Measurements from ENCODE around the gene SIAE.
"Not testable (repeated sequence)": the region's sequence is repeated elsewhere in the genome, so short reads cannot be mapped to it uniquely, and the experiment has no call there.

Gene SIAE

DNA sequence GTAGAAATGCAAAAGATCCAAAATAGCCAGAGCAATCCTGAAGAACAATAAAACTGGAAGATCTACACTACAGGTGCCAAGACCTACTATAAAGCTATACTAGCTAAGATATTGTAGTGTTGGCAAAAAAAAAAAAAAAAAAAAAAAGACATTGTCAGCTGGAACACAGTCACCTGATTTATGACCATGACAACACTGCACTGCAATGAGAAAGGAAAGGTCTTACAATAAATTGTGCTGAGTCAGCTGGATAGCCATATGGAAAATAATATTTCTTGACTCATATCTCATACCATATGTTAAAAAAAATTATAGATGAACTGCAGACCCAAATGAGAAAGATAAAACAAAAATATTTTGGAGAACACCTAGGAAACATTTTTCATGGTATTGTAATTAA lies 65.4 kb downstream of the SIAE start:
- ATAC-seq = no peak
- TF ChIP-seq, protein P1, sequence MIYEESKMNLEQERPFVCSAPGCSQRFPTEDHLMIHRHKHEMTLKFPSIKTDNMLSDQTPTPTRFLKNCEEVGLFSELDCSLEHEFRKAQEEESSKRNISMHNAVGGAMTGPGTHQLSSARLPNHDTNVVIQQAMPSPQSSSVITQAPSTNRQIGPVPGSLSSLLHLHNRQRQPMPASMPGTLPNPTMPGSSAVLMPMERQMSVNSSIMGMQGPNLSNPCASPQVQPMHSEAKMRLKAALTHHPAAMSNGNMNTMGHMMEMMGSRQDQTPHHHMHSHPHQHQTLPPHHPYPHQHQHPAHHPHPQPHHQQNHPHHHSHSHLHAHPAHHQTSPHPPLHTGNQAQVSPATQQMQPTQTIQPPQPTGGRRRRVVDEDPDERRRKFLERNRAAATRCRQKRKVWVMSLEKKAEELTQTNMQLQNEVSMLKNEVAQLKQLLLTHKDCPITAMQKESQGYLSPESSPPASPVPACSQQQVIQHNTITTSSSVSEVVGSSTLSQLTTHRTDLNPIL (CRISPR knock-in tag; IDR thresholded peaks at IDR 0.05; ENCODE audit: low read depth) = no peak
- TF ChIP-seq ZFP30 (CRISPR knock-in tag; IDR thresholded peaks at IDR 0.05) (no peak), ZNF70 (CRISPR knock-in tag; IDR thresholded peaks at IDR 0.05) (no peak), ZC3H10 (CRISPR knock-in tag; IDR thresholded peaks at IDR 0.05) (no peak), PPARA (CRISPR knock-in tag; IDR thresholded peaks at IDR 0.05; ENCODE audit: borderline replicate concordance) (no peak), CSDC2 (CRISPR knock-in tag; IDR thresholded peaks at IDR 0.05) (no peak), ARNTL (CRISPR knock-in tag; IDR thresholded peaks at IDR 0.05; ENCODE audit: borderline replicate concordance, low read depth) (no peak), OSR1 (CRISPR knock-in tag; IDR thresholded peaks at IDR 0.05) (no peak)
- TF ChIP-seq, protein P2, sequence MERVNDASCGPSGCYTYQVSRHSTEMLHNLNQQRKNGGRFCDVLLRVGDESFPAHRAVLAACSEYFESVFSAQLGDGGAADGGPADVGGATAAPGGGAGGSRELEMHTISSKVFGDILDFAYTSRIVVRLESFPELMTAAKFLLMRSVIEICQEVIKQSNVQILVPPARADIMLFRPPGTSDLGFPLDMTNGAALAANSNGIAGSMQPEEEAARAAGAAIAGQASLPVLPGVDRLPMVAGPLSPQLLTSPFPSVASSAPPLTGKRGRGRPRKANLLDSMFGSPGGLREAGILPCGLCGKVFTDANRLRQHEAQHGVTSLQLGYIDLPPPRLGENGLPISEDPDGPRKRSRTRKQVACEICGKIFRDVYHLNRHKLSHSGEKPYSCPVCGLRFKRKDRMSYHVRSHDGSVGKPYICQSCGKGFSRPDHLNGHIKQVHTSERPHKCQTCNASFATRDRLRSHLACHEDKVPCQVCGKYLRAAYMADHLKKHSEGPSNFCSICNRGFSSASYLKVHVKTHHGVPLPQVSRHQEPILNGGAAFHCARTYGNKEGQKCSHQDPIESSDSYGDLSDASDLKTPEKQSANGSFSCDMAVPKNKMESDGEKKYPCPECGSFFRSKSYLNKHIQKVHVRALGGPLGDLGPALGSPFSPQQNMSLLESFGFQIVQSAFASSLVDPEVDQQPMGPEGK (CRISPR knock-in tag; IDR thresholded peaks at IDR 0.05; ENCODE audit: borderline replicate concordance) = no peak
- TF ChIP-seq, protein P3, sequence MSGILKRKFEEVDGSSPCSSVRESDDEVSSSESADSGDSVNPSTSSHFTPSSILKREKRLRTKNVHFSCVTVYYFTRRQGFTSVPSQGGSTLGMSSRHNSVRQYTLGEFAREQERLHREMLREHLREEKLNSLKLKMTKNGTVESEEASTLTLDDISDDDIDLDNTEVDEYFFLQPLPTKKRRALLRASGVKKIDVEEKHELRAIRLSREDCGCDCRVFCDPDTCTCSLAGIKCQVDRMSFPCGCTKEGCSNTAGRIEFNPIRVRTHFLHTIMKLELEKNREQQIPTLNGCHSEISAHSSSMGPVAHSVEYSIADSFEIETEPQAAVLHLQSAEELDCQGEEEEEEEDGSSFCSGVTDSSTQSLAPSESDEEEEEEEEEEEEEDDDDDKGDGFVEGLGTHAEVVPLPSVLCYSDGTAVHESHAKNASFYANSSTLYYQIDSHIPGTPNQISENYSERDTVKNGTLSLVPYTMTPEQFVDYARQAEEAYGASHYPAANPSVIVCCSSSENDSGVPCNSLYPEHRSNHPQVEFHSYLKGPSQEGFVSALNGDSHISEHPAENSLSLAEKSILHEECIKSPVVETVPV (CRISPR knock-in tag; IDR thresholded peaks at IDR 0.05) = no peak
- TF ChIP-seq, protein P4, sequence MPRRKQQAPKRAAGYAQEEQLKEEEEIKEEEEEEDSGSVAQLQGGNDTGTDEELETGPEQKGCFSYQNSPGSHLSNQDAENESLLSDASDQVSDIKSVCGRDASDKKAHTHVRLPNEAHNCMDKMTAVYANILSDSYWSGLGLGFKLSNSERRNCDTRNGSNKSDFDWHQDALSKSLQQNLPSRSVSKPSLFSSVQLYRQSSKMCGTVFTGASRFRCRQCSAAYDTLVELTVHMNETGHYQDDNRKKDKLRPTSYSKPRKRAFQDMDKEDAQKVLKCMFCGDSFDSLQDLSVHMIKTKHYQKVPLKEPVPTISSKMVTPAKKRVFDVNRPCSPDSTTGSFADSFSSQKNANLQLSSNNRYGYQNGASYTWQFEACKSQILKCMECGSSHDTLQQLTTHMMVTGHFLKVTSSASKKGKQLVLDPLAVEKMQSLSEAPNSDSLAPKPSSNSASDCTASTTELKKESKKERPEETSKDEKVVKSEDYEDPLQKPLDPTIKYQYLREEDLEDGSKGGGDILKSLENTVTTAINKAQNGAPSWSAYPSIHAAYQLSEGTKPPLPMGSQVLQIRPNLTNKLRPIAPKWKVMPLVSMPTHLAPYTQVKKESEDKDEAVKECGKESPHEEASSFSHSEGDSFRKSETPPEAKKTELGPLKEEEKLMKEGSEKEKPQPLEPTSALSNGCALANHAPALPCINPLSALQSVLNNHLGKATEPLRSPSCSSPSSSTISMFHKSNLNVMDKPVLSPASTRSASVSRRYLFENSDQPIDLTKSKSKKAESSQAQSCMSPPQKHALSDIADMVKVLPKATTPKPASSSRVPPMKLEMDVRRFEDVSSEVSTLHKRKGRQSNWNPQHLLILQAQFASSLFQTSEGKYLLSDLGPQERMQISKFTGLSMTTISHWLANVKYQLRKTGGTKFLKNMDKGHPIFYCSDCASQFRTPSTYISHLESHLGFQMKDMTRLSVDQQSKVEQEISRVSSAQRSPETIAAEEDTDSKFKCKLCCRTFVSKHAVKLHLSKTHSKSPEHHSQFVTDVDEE (CRISPR knock-in tag; IDR thresholded peaks at IDR 0.05) = no peak

DNA sequence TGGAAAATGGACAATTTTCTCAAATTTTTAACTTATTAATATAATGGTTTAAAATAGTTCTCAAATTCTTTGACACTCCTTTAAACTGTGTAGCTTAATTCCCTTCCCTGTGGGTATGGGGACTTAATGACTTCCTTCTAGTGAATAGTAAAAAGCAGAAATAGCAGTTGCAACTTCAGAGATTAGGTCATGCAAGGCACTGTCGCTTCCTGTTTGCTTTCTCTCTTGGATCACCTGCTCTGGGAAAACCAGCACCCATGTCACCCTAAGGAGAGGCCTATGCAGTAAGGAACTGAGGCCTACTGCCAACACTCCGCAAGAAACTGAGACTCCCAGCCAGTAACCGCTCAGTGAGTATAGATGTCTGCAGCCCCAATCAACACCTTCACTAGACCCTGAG lies 67.8 kb downstream of the SIAE start:
- no peak for ATAC-seq
- TF ChIP-seq BACH2 (CRISPR knock-in tag; IDR thresholded peaks at IDR 0.05; ENCODE audit: borderline replicate concordance) (no peak), RARB (CRISPR knock-in tag; IDR thresholded peaks at IDR 0.05) (no peak), ZNF70 (CRISPR knock-in tag; IDR thresholded peaks at IDR 0.05) (no peak), GLIS3 (CRISPR knock-in tag; IDR thresholded peaks at IDR 0.05) (no peak), ZC3H10 (CRISPR knock-in tag; IDR thresholded peaks at IDR 0.05) (no peak), PPARA (CRISPR knock-in tag; IDR thresholded peaks at IDR 0.05; ENCODE audit: borderline replicate concordance) (no peak), ZNF565 (CRISPR knock-in tag; conservative IDR thresholded peaks at IDR 0.05; ENCODE audit: low read depth) (no peak), TCF4 (CRISPR knock-in tag; IDR thresholded peaks at IDR 0.05; ENCODE audit: borderline replicate concordance) (no peak), ARNTL (CRISPR knock-in tag; IDR thresholded peaks at IDR 0.05; ENCODE audit: borderline replicate concordance, low read depth) (no peak), ZFP30 (CRISPR knock-in tag; IDR thresholded peaks at IDR 0.05) (no peak), ZFP3 (CRISPR knock-in tag; IDR thresholded peaks at IDR 0.05) (no peak), ESRRG (CRISPR knock-in tag; IDR thresholded peaks at IDR 0.05) (no peak)
- TF ChIP-seq, protein P3 (CRISPR knock-in tag; IDR thresholded peaks at IDR 0.05) = no peak
- TF ChIP-seq, protein P2 (CRISPR knock-in tag; IDR thresholded peaks at IDR 0.05; ENCODE audit: borderline replicate concordance) = no peak
- TF ChIP-seq, protein P4 (CRISPR knock-in tag; IDR thresholded peaks at IDR 0.05) = no peak
- TF ChIP-seq, protein P5, sequence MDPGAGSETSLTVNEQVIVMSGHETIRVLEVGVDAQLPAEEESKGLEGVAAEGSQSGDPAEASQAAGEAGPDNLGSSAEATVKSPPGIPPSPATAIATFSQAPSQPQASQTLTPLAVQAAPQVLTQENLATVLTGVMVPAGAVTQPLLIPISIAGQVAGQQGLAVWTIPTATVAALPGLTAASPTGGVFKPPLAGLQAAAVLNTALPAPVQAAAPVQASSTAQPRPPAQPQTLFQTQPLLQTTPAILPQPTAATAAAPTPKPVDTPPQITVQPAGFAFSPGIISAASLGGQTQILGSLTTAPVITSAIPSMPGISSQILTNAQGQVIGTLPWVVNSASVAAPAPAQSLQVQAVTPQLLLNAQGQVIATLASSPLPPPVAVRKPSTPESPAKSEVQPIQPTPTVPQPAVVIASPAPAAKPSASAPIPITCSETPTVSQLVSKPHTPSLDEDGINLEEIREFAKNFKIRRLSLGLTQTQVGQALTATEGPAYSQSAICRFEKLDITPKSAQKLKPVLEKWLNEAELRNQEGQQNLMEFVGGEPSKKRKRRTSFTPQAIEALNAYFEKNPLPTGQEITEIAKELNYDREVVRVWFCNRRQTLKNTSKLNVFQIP (CRISPR knock-in tag; IDR thresholded peaks at IDR 0.05; ENCODE audit: borderline replicate concordance, low read depth) = no peak

DNA sequence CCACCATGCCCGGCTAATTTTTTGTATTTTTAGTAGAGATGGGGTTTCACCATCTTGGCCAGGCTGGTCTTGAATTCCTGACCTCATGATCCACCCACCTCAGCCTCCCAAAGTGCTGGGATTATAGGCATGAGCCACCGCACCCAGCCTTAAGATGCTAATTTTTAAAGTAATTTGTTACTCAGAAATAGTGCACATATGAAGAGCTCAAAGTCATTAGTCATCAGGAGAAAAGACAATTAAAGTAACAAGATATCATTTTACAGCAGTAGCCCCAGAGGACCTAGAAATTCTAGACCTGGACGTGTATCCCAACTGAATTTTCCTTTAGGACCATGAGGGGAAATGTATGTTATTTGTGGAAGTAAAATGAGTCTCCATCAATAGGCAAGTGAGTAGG lies 70.8 kb downstream of the SIAE start:
- ATAC-seq = not testable (repeated sequence)

Measured in SK-N-SH treated with all-trans-retinoic acid at 6 μM for 48 hours (cell line).